GM13977 (cell line): Measurements from ENCODE around the gene PTPDC1.

Experiments
- DNase-seq: peaks from one replicate; pipeline ENCODE4 v3.0.0; 2012; ENCODE audit warnings: low spot score
- CTCF ChIP-seq: IDR thresholded peaks from 2 replicates; pipeline ENCODE4 v1.5.1; 2012; ENCODE audit warnings: mild to moderate bottlenecking, control low read depth; ENCODE audit not compliant: insufficient read depth; ENCODE audit errors: extremely low read depth, missing control alignments
- in situ Hi-C: fragments of 300-500 bp; cut with MboI; formaldehyde crosslinking; loops from one replicate; pipeline ENCODE4 v1.12.0; 2022; ENCODE audit warnings: low sequenced_read_pairs, low pct_unique_long_range_greater_than_20kb, mixed read lengths, inconsistent platforms; ENCODE audit not compliant: unreplicated experiment

Gene PTPDC1

GRCh38 chr9:94140418-94140780, 56.1 kb downstream of the PTPDC1 start:
- no peak for DNase-seq

GRCh38 chr9:94140791-94141790, 56.8 kb downstream of the PTPDC1 start:
- no peak for TF ChIP-seq CTCF

More at GRCh38 chr9:94140418-94140780, 56.1 kb downstream of the PTPDC1 start:
- in situ Hi-C loops: no loop called here
- TF ChIP-seq CTCF: no peak

GRCh38 chr9:94142353-94142752, 58.1 kb downstream of the PTPDC1 start:
- TF ChIP-seq CTCF: no peak
- no peak for DNase-seq
- in situ Hi-C loops: no loop called here

More at GRCh38 chr9:94140791-94141790, 56.8 kb downstream of the PTPDC1 start:
- in situ Hi-C loops: no loop called here
- no peak for DNase-seq

GRCh38 chr9:94144394-94144793, 60.1 kb downstream of the PTPDC1 start:
- in situ Hi-C loops: no loop called here
- no peak for DNase-seq
- TF ChIP-seq CTCF: no peak

GRCh38 chr9:94145640-94146039, 61.4 kb downstream of the PTPDC1 start:
- TF ChIP-seq CTCF: no peak
- in situ Hi-C loops: no loop called here
- no peak for DNase-seq

GRCh38 chr9:94147776-94148175, 63.5 kb downstream of the PTPDC1 start:
- in situ Hi-C loops: no loop called here
- DNase-seq: no peak
- TF ChIP-seq CTCF: no peak
